Raji (cell line): ENCODE measurements around the gene KCNE4.

ENCODE experiments used
- POLR2A ChIP-seq: IDR thresholded peaks from 2 replicates; pipeline ENCODE4 v1.6.1; 2011; ENCODE audit warnings: low read depth, low read length, control low read depth; ENCODE audit not compliant: insufficient read depth

The KCNE4 gene

GRCh38 chr2:223060201-223060825 lies 8.3 kb downstream of the KCNE4 start:
- TF ChIP-seq POLR2A: no peak

DNA sequence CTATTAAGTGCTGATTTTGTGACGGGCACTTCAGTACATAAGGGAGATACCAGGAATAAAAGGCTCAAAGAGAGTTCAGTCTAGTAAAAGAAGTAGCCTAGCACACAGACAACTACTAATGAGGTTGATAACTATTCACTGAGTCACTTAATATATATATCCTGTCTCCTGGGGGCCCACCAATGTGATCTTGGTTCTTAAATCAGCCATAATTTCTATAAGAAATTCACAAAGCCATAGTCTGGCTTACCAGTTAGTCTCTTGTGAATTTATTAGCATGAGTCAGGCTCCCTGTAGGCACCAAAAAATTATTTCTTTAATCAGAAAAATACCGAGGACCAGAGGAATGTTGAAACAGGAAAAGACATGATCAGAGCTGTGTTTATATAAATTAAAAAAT lies 10.4 kb downstream of the KCNE4 start:
- TF ChIP-seq POLR2A: no peak

GRCh38 chr2:223065107-223065506 lies 13.1 kb downstream of the KCNE4 start:
- no peak for TF ChIP-seq POLR2A

- TF ChIP-seq POLR2A: no peak
These were observed 14.7 kb downstream of the KCNE4 start for GRCh38 chr2:223066721-223067120.

- TF ChIP-seq POLR2A: no peak
These were observed 16.1 kb downstream of the KCNE4 start for GRCh38 chr2:223068071-223068470.

- TF ChIP-seq POLR2A: no peak
These were observed 17.5 kb downstream of the KCNE4 start for GRCh38 chr2:223069465-223069864.

DNA sequence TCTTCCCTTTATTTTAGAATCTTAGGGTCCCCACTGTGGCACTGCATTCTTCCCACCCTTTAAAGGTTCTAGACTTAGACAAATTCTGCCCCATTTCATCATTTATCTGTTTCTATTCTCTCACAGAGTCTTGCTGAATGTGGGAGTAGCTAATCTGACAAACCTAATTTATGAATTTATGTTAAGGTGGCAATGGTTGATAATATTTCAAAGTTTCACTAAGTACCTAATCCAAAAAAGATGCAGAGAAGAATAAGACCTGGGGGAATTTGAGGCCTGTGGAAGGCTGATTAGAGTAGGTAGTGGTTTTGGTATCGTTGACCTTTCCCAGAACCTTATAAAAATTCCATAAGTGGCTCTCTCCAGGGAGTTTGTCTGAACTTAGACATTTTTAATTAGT lies 18.0 kb downstream of the KCNE4 start:
- no peak for TF ChIP-seq POLR2A

GRCh38 chr2:223071139-223071538 lies 19.1 kb downstream of the KCNE4 start:
- no peak for TF ChIP-seq POLR2A

DNA sequence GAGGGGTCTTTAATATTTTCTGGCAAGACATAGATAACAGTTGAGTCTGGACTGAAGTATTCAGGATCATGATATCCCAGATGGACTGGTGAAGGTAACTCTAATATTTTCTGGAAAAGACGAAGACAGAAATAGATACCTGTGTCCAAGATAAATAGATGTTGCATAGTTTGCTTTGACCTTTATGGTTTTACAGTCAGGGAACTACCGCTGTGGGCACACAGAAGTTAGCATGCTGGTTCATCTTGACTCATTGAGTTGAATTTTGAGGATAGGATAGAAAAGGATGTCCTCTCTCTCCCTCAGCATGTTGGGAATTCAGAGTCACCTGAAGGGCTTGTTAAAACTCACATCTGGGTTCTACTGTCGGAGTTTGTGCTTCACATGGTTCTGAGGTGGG lies 20.8 kb downstream of the KCNE4 start:
- no peak for TF ChIP-seq POLR2A

GRCh38 chr2:223075301-223076270 lies 23.6 kb downstream of the KCNE4 start:
- no peak for TF ChIP-seq POLR2A

- TF ChIP-seq POLR2A: no peak
These were observed 24.6 kb downstream of the KCNE4 start for GRCh38 chr2:223076573-223076972.

DNA sequence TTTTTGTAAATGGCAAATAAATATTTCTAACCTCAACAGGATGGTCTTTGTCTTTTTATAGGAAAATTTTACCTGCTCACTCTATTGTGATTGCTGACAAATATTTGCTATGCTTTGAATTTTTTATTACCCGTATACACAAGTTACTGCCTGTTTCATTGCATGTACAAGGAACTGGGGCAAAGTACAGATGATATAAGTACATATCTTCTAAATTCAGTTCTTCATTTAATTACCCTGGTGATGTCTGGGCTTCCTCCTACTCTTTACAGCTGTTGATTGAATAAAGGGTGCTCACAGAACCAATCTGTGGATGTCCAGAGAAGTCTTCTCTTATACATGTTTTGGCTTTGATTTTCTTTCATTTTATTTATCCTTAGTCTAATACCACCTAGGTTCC lies 26.5 kb downstream of the KCNE4 start:
- no peak for TF ChIP-seq POLR2A

DNA sequence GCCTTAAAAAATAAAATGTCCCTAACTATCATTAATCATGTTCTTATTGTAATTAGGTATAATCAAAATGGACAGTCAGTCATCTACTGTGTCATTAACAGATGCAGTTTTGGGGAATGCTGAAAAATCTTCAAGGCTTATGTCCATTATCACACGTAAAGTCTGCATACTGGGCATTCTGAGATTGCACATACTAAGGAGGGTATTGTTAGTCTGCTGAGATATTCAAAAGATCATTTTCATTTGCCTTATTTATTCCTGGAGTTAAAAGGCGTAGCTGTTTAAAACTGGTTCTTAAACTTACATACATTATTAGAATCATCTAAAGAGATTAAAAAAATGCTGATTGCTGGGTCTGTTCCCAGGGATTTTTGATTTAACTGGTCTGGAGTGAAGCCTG lies 27.4 kb downstream of the KCNE4 start:
- no peak for TF ChIP-seq POLR2A

DNA sequence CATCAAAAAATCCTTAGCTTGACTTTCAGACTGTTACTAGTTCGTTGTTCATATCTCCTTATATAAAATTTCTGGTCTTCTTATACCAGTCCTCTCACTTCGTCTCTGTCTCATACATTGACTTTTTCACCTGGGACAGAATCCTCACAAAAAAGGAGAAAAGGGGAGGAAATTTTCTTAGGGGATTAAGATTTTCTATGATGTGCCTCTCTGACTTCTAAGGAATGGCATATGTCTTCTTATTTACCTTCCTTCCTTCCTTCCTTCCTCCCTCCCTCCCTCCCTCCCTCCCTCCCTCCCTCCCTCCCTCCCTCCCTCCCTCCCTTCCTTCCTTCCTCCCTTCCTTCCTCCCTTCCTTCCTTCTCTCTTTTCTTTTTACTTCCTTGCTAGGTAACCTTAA lies 27.9 kb downstream of the KCNE4 start:
- no peak for TF ChIP-seq POLR2A

GRCh38 chr2:223081789-223082188 lies 29.8 kb downstream of the KCNE4 start:
- TF ChIP-seq POLR2A: no peak

DNA sequence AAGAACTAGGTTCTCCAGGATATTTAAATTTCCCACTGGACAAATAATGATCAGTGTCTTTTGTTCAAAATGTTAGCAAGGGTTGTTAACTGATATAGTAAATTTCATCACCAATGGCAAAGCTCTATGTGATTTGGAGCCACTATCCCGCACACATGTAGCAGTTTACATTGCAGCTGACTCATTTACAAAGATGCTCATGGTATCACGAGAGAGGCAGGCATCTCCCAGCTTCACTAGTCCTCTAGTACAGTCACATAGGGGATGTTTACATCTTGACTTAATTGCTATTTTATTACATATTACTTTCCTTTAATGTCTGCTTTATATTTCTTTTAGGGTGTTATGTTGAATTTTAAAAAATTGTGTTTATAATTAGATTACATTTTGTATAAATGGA lies 30.7 kb downstream of the KCNE4 start:
- no peak for TF ChIP-seq POLR2A
